ENCODE data around the gene RBMS1.
"Not testable (repeated sequence)": the region's sequence is repeated elsewhere in the genome, so short reads cannot be mapped to it uniquely, and the experiment has no call there.

The RBMS1 gene

DNA sequence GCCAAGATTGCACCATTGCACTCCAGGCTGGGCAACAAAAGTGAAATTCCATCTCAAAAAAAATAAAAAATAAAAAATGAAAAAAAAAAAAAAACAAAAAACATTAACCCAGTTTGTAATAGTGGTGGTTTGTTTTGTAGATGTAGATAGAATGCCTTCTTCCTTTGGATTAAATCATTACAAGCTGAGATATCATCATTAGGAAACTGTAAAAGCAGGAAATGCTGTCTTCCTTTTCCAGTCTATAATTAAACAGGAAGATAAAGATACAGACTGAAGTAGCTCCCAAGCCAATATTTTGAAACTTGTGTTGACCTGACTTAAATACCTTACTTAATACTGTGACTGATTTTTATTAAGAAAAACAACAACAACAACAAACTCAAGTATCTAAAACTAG, 43.1 kb downstream of the RBMS1 start:
- H3K4me3 ChIP-seq (replicated peaks; ENCODE audit: insufficient read depth, low read length) = no peak overlapping the region
- no peaks in the 10 kb centered on the region for H3K27me3 ChIP-seq (ENCODE audit: insufficient read depth, poor library complexity, severe bottlenecking)
- H3K27ac ChIP-seq (replicated peaks) = no peak overlapping the region
- DNase-seq (ENCODE audit: low read depth in 1 of 2, low spot score in 1 of 2) = no peak
- TF ChIP-seq, protein P1, sequence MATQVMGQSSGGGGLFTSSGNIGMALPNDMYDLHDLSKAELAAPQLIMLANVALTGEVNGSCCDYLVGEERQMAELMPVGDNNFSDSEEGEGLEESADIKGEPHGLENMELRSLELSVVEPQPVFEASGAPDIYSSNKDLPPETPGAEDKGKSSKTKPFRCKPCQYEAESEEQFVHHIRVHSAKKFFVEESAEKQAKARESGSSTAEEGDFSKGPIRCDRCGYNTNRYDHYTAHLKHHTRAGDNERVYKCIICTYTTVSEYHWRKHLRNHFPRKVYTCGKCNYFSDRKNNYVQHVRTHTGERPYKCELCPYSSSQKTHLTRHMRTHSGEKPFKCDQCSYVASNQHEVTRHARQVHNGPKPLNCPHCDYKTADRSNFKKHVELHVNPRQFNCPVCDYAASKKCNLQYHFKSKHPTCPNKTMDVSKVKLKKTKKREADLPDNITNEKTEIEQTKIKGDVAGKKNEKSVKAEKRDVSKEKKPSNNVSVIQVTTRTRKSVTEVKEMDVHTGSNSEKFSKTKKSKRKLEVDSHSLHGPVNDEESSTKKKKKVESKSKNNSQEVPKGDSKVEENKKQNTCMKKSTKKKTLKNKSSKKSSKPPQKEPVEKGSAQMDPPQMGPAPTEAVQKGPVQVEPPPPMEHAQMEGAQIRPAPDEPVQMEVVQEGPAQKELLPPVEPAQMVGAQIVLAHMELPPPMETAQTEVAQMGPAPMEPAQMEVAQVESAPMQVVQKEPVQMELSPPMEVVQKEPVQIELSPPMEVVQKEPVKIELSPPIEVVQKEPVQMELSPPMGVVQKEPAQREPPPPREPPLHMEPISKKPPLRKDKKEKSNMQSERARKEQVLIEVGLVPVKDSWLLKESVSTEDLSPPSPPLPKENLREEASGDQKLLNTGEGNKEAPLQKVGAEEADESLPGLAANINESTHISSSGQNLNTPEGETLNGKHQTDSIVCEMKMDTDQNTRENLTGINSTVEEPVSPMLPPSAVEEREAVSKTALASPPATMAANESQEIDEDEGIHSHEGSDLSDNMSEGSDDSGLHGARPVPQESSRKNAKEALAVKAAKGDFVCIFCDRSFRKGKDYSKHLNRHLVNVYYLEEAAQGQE (IDR thresholded peaks at IDR 0.05; ENCODE audit: insufficient replicate concordance, low read depth) = no peak
- TF ChIP-seq SPI1 (IDR thresholded peaks at IDR 0.05; ENCODE audit: borderline replicate concordance, low read depth) = no peak
- TF ChIP-seq, protein P2, sequence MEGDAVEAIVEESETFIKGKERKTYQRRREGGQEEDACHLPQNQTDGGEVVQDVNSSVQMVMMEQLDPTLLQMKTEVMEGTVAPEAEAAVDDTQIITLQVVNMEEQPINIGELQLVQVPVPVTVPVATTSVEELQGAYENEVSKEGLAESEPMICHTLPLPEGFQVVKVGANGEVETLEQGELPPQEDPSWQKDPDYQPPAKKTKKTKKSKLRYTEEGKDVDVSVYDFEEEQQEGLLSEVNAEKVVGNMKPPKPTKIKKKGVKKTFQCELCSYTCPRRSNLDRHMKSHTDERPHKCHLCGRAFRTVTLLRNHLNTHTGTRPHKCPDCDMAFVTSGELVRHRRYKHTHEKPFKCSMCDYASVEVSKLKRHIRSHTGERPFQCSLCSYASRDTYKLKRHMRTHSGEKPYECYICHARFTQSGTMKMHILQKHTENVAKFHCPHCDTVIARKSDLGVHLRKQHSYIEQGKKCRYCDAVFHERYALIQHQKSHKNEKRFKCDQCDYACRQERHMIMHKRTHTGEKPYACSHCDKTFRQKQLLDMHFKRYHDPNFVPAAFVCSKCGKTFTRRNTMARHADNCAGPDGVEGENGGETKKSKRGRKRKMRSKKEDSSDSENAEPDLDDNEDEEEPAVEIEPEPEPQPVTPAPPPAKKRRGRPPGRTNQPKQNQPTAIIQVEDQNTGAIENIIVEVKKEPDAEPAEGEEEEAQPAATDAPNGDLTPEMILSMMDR (IDR thresholded peaks at IDR 0.05; ENCODE audit: insufficient read depth, low read length) = no peak
- no peak for TF ChIP-seq POLR2AphosphoS5 (IDR thresholded peaks at IDR 0.05; ENCODE audit: low read depth)
- TF ChIP-seq GABPA (IDR thresholded peaks at IDR 0.05; ENCODE audit: low read depth) = no peak

DNA sequence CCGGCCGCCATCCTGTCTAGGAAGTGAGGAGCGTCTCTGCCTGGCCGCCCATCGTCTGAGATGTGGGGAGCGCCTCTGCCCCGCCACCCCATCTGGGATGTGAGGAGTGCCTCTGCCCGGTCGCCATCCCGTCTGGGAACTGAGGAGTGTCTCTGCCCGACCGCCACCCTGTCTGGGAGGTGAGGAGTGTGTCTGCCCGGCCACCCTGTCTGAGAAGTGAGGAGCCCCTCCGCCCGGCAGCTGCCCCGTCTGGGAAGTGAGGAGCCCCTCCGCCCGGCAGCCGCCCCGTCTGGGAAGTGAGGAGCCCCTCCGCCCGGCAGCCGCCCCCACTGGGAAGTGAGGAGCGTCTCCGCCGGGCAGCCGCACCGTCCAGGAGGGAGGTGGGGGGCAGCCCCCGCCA, 44.8 kb downstream of the RBMS1 start:
- not testable (repeated sequence) for H3K27me3 ChIP-seq (ENCODE audit: insufficient read depth, poor library complexity, severe bottlenecking); DNase-seq (ENCODE audit: low read depth in 1 of 2, low spot score in 1 of 2); H3K27ac ChIP-seq (replicated peaks); H3K4me3 ChIP-seq (replicated peaks; ENCODE audit: insufficient read depth, low read length)

DNA sequence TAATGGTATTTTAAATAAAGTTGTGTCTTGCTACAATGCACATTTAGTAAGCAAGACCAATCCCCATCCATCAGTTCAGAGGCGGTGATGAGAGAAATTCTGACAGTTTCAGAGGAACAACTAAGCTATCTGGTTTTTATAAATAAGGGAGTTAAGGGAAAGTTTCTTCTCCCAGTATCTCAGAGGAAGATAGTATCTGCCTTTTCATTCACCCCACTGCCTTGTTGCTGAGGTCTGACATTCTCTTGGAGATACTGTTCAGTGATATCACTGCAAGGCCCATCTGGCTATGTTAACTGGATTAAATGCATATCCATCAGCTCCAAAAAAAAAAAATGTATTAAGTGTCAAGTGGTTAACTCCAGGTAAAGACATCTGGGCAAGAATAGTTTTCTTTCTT, 47.9 kb downstream of the RBMS1 start:
- Histone ChIP-seq H3K4me3 (replicated peaks; ENCODE audit: insufficient read depth, low read length) (no peak overlapping the region), H3K27ac (replicated peaks) (no peak overlapping the region), H3K27me3 (ENCODE audit: insufficient read depth, poor library complexity, severe bottlenecking) (no peaks in the 10 kb centered on the region)
- DNase-seq (ENCODE audit: low read depth in 1 of 2, low spot score in 1 of 2) = no peak
- TF ChIP-seq GABPA (IDR thresholded peaks at IDR 0.05; ENCODE audit: low read depth) (no peak), SPI1 (IDR thresholded peaks at IDR 0.05; ENCODE audit: borderline replicate concordance, low read depth) (no peak), POLR2AphosphoS5 (IDR thresholded peaks at IDR 0.05; ENCODE audit: low read depth) (no peak)
- TF ChIP-seq, protein P2 (IDR thresholded peaks at IDR 0.05; ENCODE audit: insufficient read depth, low read length) = no peak
- TF ChIP-seq, protein P1 (IDR thresholded peaks at IDR 0.05; ENCODE audit: insufficient replicate concordance, low read depth) = no peak

DNA sequence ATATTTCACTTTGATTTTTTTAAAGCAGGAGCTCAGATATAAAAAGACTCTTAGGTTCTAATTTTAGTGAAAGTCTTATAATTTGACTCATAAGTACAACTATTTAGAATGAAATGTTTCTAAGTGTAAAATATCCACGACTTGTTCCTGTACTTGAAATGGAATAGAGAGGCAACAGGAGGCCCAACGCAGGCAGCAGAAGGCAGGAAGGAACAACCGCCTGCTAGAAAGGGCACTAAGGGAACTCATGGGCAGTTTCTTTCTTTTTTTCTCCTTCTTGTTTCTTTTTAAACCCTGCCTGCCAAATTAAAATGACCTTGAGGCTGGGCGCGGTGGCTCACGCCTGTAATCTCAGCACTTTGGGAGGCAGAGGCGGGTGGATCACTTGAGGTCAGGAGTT, 51.0 kb downstream of the RBMS1 start:
- H3K27me3 ChIP-seq (ENCODE audit: insufficient read depth, poor library complexity, severe bottlenecking) = no peaks in the 10 kb centered on the region
- no peak for DNase-seq (ENCODE audit: low read depth in 1 of 2, low spot score in 1 of 2)
- no peak overlapping the region for H3K27ac ChIP-seq (replicated peaks)
- TF ChIP-seq, protein P2 (IDR thresholded peaks at IDR 0.05; ENCODE audit: insufficient read depth, low read length) = no peak
- TF ChIP-seq POLR2AphosphoS5 (IDR thresholded peaks at IDR 0.05; ENCODE audit: low read depth) = no peak
- TF ChIP-seq GABPA (IDR thresholded peaks at IDR 0.05; ENCODE audit: low read depth) = no peak
- no peak for TF ChIP-seq SPI1 (IDR thresholded peaks at IDR 0.05; ENCODE audit: borderline replicate concordance, low read depth)
- TF ChIP-seq, protein P1 (IDR thresholded peaks at IDR 0.05; ENCODE audit: insufficient replicate concordance, low read depth) = no peak
- H3K4me3 ChIP-seq (replicated peaks; ENCODE audit: insufficient read depth, low read length) = no peak overlapping the region

Data from HL-60 (cell line).